PFSK-1 (cell line): ENCODE data around the gene HAX1.

Source experiments
- FOXP2 ChIP-seq: optimal IDR thresholded peaks from 2 replicates; pipeline ENCODE3; 2011; ENCODE audit warnings: borderline replicate concordance, control low read depth, inconsistent platforms; ENCODE audit not compliant: insufficient read depth; ENCODE audit errors: extremely low read length, extremely low read depth
- POLR2AphosphoS5 ChIP-seq: IDR thresholded peaks from 2 replicates; pipeline ENCODE4 v1.6.1; 2012; ENCODE audit warnings: low read depth, mild to moderate bottlenecking, control low read depth, low read length, moderate library complexity
- REST ChIP-seq, 2 experiments: IDR thresholded peaks; 2 replicates each; pipeline versions ENCODE4 v1.6.1 to v1.8.0; 2011 to 2012; ENCODE audit warnings: low read depth in 2 of 2, low read length in 2 of 2, control low read depth in 1 of 2, inconsistent platforms in 1 of 2, mild to moderate bottlenecking in 1 of 2, moderate library complexity in 1 of 2; ENCODE audit not compliant: insufficient read depth in 1 of 2
- SIN3A ChIP-seq: IDR thresholded peaks from 2 replicates; pipeline ENCODE4 v1.6.1; 2012; ENCODE audit warnings: mild to moderate bottlenecking, low read length, moderate library complexity, borderline replicate concordance; ENCODE audit not compliant: insufficient read depth
- TAF1 ChIP-seq: IDR thresholded peaks from 2 replicates; pipeline ENCODE4 v1.6.1; 2012; ENCODE audit warnings: low read length, control low read depth, borderline replicate concordance; ENCODE audit not compliant: insufficient read depth

Gene HAX1

GRCh38 chr1:154236855-154237254 is 35.6 kb upstream of the HAX1 start:
- TF ChIP-seq POLR2AphosphoS5: no peak
- TF ChIP-seq TAF1: no peak
- no peak for TF ChIP-seq REST (IDR thresholded peaks at IDR 0.05; ENCODE audit: insufficient read depth in 1 of 2, low read depth in 2 of 2, low read length in 2 of 2)
- no peak for TF ChIP-seq SIN3A
- no peak for TF ChIP-seq FOXP2

- TF ChIP-seq FOXP2 (no peak), REST (IDR thresholded peaks at IDR 0.05; ENCODE audit: insufficient read depth in 1 of 2, low read depth in 2 of 2, low read length in 2 of 2) (no peak), POLR2AphosphoS5 (no peak), SIN3A (no peak), TAF1 (no peak)
These were observed 35.0 kb upstream of the HAX1 start for GRCh38 chr1:154237435-154237834.

- TF ChIP-seq POLR2AphosphoS5 (no peak), REST (IDR thresholded peaks at IDR 0.05; ENCODE audit: insufficient read depth in 1 of 2, low read depth in 2 of 2, low read length in 2 of 2) (no peak), TAF1 (no peak), SIN3A (no peak)
These were observed 34.4 kb upstream of the HAX1 start for GRCh38 chr1:154237880-154238506.

GRCh38 chr1:154239491-154239890 is 32.9 kb upstream of the HAX1 start:
- TF ChIP-seq FOXP2: no peak
- TF ChIP-seq TAF1: no peak
- no peak for TF ChIP-seq SIN3A

- no peak for TF ChIP-seq POLR2AphosphoS5
- no peak for TF ChIP-seq FOXP2
- no peak for TF ChIP-seq SIN3A
- no peak for TF ChIP-seq TAF1
These were observed 32.1 kb upstream of the HAX1 start for GRCh38 chr1:154240294-154240833.

GRCh38 chr1:154241703-154242351 is 30.6 kb upstream of the HAX1 start:
- TF ChIP-seq SIN3A (no peak), REST (IDR thresholded peaks at IDR 0.05; ENCODE audit: insufficient read depth in 1 of 2, low read depth in 2 of 2, low read length in 2 of 2) (no peak), FOXP2 (no peak), POLR2AphosphoS5 (no peak), TAF1 (no peak)
